Mesothelial cell of epicardium (in vitro differentiated cells): Measurements from ENCODE around the gene PRKD3. TPM values are rescaled to one million over a fixed set of nuclear protein-coding genes. Genes with fewer than 3 reads are reported as not detected.

Source experiments
- DNase-seq, 2 experiments: peaks; one replicate each; pipeline ENCODE4 v3.0.0; 2021; ENCODE audit warnings: low spot score in 2 of 2; ENCODE audit not compliant: unreplicated experiment in 2 of 2
- H3K27ac Mint-ChIP-seq: 2 replicates; pipeline ENCODE4 v1.8.0; 2021; ENCODE audit warnings: mixed read lengths
- H3K27me3 Mint-ChIP-seq: 2 replicates; pipeline ENCODE4 v1.8.0; 2021; ENCODE audit warnings: low read depth, mixed read lengths
- H3K36me3 Mint-ChIP-seq: 2 replicates; pipeline ENCODE4 v1.8.0; 2021; ENCODE audit warnings: mixed read lengths
- H3K4me1 Mint-ChIP-seq: 2 replicates; pipeline ENCODE4 v1.8.0; 2021; ENCODE audit warnings: mixed read lengths
- H3K4me3 Mint-ChIP-seq: 2 replicates; pipeline ENCODE4 v1.8.0; 2021; ENCODE audit warnings: mild to moderate bottlenecking, moderate library complexity, mixed read lengths
- H3K9me3 Mint-ChIP-seq: 2 replicates; pipeline ENCODE4 v1.8.0; 2021; ENCODE audit warnings: mixed read lengths
- total RNA-seq: library from RNA; stranded (reverse); gene quantifications from 3 replicates; pipeline ENCODE4 v1.2.1, GENCODE V29; 2021
- TF ChIP-seq, protein P1 (sequence below): fragments of 200-600 bp; sonication (generic); IDR thresholded peaks from one replicate; pipeline ENCODE4 v1.5.0; 2021; ENCODE audit warnings: antibody characterized with exemption; ENCODE audit not compliant: unreplicated experiment

The PRKD3 gene
- total RNA-seq, 1 donor from 2014 or later: 67.3 TPM

DNA sequence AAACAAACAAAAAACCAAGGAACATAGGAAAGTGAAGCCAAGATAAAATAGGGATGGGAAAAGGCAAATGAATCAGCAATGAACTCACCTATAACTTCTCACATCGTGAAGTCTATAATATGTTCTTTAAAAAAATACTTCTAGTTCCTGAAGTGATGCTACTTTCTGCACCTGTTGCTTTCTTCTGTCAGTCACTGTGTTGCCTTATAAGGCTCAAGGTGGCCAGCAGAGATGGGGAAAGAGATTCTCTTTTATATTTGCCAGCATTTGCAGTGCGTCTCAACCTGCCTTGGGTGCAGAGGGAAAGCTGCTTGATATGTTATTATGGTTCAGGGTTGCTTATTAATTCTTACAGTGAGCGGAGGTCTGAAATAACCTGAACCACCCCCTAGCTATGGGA lies 33.8 kb upstream of the PRKD3 start:
- no peaks in the 10 kb centered on the region for H3K36me3 Mint-ChIP-seq
- peaks cover 5% of the 10 kb centered on the region for H3K4me1 Mint-ChIP-seq
- H3K9me3 Mint-ChIP-seq: no peaks in the 10 kb centered on the region
- no peak overlapping the region for H3K27ac Mint-ChIP-seq
- peaks cover 3% of the 10 kb centered on the region for H3K27me3 Mint-ChIP-seq
- TF ChIP-seq, protein P1, sequence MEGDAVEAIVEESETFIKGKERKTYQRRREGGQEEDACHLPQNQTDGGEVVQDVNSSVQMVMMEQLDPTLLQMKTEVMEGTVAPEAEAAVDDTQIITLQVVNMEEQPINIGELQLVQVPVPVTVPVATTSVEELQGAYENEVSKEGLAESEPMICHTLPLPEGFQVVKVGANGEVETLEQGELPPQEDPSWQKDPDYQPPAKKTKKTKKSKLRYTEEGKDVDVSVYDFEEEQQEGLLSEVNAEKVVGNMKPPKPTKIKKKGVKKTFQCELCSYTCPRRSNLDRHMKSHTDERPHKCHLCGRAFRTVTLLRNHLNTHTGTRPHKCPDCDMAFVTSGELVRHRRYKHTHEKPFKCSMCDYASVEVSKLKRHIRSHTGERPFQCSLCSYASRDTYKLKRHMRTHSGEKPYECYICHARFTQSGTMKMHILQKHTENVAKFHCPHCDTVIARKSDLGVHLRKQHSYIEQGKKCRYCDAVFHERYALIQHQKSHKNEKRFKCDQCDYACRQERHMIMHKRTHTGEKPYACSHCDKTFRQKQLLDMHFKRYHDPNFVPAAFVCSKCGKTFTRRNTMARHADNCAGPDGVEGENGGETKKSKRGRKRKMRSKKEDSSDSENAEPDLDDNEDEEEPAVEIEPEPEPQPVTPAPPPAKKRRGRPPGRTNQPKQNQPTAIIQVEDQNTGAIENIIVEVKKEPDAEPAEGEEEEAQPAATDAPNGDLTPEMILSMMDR: no peak
- no peak overlapping the region for H3K4me3 Mint-ChIP-seq
- DNase-seq: no peak

DNA sequence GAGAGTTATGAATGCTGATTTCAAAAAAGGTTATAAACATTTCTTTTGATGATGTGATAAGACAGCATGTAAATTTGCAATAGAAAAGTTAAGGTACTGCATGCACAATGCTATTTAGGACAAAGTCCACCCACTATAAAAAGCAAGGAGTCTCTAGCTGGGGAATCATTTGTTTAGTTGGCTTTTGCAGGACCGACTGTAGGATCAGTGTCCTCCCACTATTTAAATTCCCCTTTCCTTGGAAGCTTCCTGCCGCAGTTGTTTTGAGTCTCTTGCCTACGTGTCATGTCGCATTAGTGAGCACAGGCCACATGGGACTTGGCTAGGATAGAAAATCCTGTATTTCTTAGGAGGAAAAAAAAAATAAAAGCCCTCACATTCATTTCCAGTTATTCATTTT lies 32.9 kb upstream of the PRKD3 start:
- Mint-ChIP-seq H3K36me3 (no peaks in the 10 kb centered on the region), H3K27me3 (peaks cover 3% of the 10 kb centered on the region), H3K27ac (peak overlapping the region; percentile 32), H3K9me3 (no peaks in the 10 kb centered on the region), H3K4me1 (peaks cover 5% of the 10 kb centered on the region), H3K4me3 (no peak overlapping the region)
- no peak for DNase-seq
- TF ChIP-seq, protein P1: no peak

DNA sequence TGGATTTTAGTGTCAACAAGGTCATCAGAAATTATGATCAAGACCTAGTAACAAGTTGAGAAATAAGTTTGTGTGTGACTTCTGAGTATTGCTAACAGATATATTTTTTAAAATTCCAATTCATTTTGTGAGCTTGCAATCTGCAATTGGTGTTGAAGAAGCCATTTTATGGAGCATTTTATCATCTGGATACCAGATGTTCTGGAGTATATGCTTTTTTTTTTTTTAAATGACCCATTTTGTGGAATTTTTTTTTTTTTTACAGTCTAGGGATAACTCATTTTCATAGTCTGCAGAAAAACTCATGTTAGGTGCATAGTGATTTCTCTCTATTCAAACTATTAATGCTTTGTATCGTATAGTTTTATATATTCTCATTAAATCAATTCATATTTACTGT lies 32.4 kb upstream of the PRKD3 start:
- TF ChIP-seq, protein P1: no peak
- Mint-ChIP-seq H3K9me3 (no peaks in the 10 kb centered on the region), H3K36me3 (no peaks in the 10 kb centered on the region), H3K27ac (no peak overlapping the region), H3K4me3 (no peak overlapping the region), H3K27me3 (peaks cover 3% of the 10 kb centered on the region), H3K4me1 (peaks cover 5% of the 10 kb centered on the region)
- no peak for DNase-seq

DNA sequence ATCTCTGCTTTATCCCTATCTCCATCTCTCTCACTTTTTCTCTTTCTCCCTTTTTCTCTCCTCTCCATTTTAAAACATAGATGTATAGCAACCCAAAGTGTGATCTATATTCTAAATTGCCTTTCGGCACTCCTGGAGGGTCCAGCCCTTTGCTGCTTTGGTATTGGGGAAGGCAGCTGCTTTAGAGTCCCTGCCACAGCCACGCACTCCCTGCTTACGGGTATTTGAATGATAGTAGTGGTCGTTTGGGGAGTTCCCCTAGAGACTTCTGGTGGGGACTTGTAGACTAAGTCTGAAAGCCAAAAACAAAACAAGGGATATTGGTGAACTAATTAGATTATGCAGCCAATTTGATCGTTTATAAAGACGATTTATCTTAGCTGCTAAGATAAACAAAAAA lies 31.7 kb upstream of the PRKD3 start:
- no peak overlapping the region for H3K4me3 Mint-ChIP-seq
- H3K4me1 Mint-ChIP-seq: peaks cover 5% of the 10 kb centered on the region
- no peaks in the 10 kb centered on the region for H3K36me3 Mint-ChIP-seq
- peaks cover 3% of the 10 kb centered on the region for H3K27me3 Mint-ChIP-seq
- TF ChIP-seq, protein P1: no peak
- H3K9me3 Mint-ChIP-seq: no peaks in the 10 kb centered on the region
- DNase-seq: no peak
- no peak overlapping the region for H3K27ac Mint-ChIP-seq

DNA sequence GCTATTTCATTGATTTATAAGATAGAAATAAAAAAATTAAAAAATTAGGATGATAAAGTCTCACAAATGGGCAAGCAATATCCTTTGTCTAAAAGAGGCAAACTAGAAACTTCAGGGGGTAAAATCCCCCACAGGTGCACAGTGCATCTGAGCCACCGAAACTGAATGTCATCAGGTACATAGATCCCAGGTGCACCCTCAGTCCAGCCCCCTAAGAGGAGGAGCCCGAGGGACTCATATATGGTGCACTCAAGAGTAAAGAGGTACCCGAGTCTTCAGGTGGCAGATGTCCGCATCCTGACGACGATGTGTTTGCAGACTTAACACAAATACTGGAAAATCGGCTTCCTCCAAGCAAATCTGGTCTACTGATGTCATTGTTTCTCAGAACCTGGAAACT lies 31.1 kb upstream of the PRKD3 start:
- Mint-ChIP-seq H3K27ac (no peak overlapping the region), H3K27me3 (peaks cover 3% of the 10 kb centered on the region), H3K4me3 (no peak overlapping the region), H3K36me3 (no peaks in the 10 kb centered on the region), H3K4me1 (peaks cover 5% of the 10 kb centered on the region), H3K9me3 (no peaks in the 10 kb centered on the region)
- no peak for DNase-seq
- TF ChIP-seq, protein P1: no peak

DNA sequence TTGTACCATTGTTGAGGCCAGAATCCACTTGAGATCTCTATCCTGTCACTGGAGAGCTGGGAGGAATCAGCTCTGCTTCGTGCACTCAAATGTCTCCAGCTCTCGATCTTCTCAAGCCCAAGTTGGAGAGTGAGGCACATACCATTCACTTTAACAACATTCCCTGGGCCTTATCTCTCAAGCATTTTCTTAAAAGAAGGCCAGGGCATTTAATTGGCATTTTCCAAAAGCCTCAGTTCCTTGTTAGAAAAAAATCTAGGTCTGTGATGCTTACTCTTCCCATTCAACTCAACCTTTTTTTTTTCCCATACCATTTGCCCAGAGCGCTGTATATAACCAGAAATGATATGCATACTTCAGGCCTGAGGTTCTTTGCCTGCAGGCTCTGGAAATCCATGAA lies 29.9 kb upstream of the PRKD3 start:
- no peaks in the 10 kb centered on the region for H3K9me3 Mint-ChIP-seq
- TF ChIP-seq, protein P1: no peak
- H3K4me3 Mint-ChIP-seq: no peak overlapping the region
- no peak for DNase-seq
- H3K27ac Mint-ChIP-seq: no peak overlapping the region
- H3K4me1 Mint-ChIP-seq: peaks cover 13% of the 10 kb centered on the region
- H3K27me3 Mint-ChIP-seq: no peaks in the 10 kb centered on the region
- no peaks in the 10 kb centered on the region for H3K36me3 Mint-ChIP-seq
